Activated CD4-positive, alpha-beta T cell treated with anti-CD3 and anti-CD28 coated beads for 48 hours (primary cell): ENCODE measurements around the gene APBB2.
A peak's percentile ranks its signal among the peaks of the same experiment; 100 is the strongest.

Experiments used
- DNase-seq: peaks from one replicate; pipeline ENCODE4 v3.0.0-alpha.2; 2020

Gene APBB2

DNA sequence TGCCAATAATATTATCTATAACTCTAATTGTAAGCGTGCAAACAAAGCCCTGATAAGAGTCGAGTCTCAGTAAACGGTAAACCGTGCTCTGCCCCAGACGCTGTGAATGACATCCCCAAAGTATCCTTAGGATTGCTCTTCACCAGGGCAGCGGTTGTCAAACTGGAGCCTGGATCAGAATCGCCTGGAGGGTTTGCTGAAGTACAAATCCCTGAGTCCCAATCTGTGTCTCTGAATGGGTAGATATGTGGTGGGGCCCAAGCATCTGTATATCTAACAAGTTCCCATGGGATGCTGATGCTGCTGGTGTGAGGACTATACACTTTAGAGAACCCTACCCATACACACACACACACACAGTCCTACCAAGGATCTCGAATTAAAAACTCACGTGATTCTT lies 813 bp upstream of the APBB2 start:
- no peak for DNase-seq

DNA sequence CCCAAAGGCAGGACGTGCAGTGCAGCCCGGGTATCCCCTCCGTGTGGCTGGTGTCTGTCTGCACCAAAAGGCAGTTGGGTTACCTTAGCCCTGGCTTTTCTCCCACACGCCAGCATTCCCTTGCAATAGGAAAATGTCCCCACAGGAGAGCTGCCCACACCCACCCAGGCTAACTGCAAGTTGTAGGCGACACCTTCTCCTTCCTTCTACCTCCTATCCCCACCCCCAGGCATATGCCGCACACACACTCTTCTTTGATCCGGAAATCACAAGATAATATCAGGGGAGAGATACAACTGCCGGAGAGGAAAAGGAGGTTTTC lies 444 bp upstream of the APBB2 start:
- DNase-seq, result no peak

DNA sequence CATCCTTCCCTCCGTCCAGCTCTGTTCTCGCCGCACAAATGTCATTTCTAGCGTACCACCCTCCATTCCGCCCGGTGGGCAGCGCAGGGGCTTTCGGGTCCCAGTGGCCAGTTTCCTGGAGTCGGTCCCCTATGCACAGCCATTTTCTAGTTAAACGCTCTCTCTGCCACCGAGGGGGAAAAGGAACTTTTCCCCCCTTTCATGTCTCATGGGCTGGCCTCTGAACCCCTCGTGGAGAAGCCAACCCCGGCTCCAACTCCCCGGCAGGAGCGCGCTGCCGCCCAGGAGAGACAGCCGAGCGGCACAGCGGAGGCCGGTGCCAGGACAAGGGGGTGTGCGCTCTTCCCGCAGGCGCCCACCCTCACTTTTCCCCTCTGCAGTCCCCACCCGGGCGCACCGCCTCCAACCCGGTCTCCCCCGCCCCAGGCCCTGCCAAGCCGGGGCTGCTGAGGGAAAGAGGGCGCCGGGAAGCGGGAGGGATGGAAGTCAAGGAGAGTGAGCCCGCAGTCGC lies 662 bp downstream of the APBB2 start:
- peak; percentile 12 for DNase-seq

DNA sequence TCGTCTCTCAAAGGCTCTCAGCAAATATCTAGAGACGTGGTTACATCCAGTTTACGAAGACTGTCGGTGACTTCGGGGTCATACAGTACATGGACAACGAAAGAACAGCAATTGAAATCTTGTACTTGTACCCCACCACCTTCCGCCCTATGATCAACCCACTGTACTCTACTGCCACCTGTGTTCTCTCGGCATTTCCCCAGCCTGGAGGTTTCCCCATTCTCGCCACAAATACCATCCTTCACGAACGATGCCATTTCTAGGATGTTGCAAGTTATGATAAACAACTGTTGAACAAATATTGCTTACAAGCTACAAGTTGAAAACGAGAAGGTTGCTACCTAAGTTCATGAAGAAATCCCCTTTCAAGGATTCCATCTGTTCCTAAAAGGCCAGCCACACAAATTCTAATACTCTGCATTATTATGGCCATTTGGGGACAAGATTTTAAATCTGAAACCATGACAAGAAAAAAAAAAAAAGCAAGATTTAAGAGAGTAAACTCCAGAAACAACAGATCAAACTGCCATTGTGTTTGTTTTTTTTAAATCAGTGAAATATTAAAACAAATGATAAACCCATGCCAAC lies 1.6 kb downstream of the APBB2 start:
- DNase-seq, result no peak

DNA sequence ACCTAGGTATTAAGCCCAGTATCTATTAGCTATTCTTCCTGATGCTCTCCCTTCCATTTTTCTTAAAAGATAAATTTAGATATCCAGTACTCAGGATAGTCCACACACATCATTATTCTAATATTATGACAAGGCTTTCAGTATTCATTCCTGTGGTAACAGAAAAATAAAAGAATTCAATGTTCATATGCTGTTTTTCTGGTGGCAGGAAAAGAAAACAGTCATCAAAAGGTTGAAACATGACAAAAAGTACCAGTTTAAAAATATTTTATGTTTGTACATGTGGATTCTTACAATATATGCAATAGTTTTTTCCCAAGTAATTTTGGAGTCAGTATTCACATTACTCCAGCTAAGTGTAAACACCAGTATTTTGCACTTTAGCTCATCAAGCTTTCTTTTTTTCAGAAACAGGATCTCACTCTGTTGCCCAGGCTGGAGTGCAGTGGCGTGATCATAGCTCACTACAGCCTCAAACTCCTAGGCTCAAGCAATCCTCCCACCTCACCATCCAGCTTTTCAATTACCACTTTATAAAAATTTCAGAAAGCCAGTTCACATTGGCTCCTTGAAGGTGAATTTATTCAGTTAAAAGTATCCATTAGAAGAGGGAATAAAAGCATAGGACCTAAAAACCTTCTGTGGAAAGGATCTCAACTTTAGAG lies 2.3 kb downstream of the APBB2 start:
- no peak for DNase-seq

DNA sequence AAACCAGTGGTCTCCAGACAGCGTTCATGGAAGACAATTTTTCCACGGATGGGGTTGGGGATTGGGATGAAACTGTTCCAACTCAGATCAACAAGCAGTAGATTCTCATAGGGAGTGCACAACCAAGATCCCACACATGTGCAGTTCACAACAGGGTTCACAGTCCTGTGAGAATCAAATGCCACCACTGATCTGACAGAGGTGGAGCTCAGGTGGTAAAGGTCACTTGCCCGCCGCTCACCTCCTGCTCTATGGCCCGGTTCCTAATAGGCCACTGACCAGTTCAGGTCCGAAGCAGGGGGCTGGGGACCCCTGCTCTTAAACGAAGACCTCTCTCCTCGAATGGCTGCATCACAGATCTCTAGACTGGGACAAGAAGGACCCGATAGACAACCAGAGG lies 4.4 kb downstream of the APBB2 start:
- no peak for DNase-seq

DNA sequence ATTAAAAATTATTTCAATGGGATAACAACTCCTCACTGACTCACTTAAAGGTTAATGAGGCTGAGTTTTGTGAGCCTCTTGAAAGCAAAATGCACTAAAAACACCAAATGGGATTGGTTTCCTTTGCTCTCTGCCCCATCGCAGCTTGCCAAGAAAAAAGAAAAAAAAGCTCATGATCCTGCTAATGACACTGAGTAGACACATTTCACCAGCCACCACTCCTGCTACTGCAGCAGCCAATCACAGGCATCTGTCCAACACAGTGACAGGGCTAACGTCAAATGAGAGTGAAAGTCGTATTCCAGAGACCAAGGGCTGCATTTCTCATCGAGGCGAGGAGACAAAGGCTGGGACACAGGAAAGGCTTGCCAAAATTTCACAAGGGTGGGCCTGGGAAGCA lies 5.2 kb downstream of the APBB2 start:
- no peak for DNase-seq

DNA sequence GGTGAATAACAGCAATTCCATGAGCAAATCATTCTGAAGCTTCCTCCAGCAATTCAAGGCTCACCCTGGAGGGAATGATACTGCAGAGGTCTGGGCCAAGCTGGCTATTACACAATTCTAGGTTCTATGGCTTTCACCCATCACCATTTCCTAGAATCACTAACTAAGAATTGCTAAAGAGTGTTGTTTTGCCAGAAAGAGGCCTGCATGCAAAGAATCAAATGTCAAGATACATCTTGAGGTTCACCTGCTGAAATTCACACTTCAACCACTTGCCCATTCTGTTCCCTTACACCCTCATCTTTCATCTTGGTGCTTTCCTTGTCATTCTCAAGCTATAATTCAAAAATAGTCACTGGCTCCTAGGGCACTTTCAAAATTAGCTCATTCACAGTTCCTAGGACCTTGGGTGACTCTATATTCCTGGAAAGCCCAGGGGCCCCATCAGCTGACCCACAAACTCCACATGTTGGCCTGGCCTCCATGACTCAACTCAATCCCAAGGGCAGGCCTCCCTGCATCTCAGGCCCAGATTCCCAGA lies 7.0 kb downstream of the APBB2 start:
- no peak for DNase-seq

DNA sequence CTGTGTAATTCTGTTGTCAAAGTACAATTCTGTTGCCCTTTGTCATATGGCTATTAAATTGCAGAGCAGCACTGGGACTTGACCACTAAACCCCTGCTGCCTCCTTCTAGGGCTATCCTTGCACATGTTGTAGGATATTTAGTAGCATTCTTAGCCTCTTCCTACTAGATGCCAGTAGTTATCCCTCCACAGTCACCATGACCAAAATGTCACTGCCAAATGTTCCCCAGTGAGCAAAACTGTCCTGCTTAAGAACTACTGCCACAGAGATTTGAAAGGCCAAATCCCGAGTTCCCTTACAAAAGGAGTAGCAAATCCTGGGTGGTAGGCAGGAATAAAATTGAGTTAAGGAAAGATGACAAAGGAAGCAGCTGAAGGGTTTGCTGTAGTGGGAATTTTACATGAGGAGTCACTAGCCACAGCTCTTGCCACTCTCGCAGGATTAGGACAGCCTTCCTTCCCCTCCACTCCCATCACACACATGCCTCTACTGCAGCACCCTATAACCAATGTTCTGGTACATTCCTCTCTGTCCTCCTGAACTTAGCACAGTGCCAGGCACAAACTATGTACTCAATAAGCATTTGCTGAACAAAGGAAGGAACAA lies 8.4 kb downstream of the APBB2 start:
- no peak for DNase-seq

DNA sequence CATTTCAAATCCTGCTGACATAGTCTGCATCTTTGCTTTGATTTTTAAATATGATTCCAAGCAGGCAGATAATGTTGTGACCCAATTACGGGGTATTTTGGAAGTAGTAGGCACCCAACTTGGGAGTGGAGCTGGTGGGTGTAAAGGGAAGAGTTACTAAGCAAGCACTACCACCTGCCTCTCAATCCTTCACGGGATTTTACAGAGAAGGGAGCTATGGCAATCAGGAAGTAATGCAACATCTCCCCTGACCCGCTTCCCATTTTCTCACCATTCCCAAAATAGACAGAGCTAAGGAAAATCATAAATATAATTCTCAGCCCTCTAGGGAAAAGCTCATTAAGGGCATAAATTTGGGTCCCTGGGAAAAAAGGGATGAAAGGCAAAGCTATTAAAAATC lies 9.2 kb downstream of the APBB2 start:
- no peak for DNase-seq

DNA sequence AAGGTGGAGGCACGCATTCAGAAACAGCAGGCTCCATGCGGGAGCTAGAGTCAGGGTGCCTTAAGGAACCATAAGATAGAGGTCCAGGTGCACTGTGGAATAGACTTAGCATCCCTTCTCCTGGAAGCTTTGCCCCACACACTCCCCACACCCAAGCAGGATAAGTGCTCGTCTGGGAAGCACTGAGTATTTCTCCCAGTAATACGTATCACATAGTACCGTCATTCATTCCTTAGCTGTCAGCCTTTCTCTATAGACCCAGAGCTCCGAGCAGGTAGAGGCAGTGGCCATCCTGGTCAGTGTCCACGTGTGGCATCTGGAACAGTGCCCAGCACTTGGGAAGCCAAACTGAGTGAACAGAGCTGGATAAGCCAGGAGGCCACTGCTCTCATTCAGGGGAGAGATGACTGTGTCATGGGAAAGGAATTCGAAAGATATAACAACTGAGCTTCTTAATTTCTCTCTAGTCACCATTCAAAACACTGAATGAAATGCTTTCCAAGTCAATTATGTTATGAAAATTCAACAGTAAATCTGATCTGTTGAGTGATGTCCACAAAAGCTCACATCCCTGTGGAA lies 9.9 kb downstream of the APBB2 start:
- no peak for DNase-seq

DNA sequence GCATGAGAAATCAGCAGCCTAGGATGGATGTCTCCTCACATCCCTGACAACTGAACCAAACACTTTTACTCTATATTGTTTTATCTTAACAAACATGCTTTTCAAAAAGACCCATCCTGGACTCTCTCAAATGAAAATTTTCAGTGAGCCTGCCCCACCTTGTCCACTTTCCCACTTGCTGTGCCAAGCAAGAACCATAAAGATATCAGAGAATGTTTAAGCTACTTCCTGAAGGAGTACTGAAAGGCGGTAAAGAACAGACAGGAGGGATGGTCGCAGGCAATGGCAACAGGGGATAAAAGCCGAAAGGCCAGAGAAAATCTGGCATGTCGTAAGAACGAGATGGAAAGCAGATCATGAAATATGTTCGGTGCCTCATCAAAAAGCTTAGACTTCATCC lies 10.5 kb downstream of the APBB2 start:
- no peak for DNase-seq

DNA sequence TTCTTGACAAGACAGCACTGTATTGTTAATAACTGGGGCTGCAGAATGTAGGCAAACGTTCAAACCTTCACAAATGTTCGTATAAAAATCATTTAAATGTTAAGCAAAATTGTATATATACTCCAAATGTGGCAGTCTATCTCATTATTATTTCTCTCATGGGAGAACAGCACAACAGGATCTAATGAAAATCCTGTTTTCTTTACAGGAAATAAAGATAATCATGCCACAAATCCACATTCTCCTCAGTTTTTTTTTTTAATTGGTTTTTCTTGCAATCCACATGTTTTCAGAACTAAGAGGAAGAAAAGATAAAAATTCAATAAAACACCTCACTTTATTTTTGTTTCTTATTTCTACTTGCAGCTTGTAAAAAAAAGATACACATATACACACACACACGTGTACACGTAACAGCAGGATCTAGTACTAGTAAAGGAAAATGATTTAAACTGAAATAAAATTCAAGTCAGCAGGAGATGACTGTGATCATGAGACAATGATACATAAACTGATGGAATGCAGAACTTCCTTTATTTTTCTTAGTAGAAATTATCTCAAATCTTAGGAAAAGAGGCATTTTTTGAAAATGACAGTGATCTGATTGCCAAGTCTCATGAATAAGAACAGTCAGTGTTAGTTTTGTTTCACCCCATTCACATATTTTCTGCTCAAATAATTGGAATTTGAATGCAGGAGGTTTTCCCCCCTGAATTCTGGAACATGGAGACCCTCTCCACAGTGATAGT lies 11.3 kb downstream of the APBB2 start:
- no peak for DNase-seq

DNA sequence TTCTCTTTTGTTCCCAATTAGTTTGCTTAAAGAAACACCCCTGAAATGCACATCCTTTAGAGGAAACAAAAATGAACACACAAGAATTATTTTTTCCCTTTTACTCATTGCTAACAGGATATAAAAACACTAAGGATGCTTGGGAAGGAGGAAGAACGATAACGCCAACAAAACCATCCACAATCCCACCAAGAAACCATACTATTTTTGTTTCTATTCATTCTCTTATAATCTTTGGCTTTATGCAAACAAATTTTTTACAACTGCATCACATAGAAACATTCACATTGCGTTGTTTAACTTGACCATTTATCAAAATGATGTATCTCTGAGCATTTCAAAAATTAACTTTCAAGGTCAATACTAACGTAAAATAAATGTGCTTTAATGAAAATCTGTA lies 12.0 kb downstream of the APBB2 start:
- no peak for DNase-seq

DNA sequence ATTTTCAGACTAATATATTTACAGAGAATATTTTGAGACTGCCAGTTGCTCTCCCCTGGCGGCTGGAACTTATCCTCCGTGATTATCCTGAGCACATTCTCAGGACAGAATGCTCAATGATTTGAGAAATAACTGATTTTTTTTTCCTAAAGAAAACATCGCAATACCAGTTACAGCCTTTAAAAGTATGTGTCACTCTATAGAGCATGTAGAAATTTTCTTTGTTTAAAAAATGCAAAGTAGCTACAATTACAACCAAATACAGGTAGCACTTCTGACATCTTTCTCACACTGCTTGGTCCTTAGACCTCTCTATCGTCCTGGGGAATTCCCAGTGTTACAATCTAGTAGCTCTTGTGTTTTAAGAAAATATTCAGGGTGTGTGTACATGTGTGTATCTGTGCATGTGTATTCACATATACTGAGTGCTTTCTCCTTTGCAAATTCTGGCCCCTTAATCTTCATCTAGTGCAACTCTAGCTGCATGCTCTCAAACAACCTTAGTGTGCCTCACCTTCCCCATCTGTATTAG lies 13.8 kb downstream of the APBB2 start:
- no peak for DNase-seq

DNA sequence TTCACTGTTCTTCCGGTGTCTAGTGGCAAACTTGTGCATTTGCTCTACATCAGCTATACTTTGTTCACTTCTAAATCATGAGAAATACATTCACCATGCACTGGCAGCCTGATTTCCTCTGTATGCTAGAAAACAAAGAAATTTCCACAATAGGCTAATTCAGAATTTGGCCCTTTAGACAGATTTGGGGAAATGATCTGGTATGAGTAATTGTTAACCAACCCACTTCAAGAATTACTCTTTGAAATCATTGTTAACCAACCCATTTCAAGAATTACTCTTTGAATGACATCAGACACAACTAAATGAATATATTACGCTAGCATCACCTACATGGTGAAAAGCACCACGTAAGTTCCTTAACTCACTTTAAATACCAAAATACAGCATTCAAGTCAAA lies 14.6 kb downstream of the APBB2 start:
- no peak for DNase-seq

DNA sequence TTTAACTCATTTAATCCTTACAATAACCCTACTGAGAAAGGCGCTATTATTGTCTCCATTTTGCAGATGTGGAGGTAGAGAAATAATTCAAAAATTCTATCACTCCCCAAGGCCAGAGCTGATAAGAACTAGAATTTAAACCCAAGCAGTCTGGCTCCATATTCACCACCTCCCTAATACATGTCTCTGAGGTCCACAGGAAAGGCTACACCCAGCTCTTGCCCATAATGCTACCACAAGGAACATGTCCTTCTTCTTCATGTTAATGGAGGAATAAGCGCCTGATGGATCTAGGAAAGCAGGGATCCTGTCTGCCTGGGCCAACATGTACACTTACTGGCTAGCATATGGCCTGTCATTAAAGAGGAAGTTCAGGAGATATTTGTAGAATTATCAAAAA lies 16.3 kb downstream of the APBB2 start:
- no peak for DNase-seq

DNA sequence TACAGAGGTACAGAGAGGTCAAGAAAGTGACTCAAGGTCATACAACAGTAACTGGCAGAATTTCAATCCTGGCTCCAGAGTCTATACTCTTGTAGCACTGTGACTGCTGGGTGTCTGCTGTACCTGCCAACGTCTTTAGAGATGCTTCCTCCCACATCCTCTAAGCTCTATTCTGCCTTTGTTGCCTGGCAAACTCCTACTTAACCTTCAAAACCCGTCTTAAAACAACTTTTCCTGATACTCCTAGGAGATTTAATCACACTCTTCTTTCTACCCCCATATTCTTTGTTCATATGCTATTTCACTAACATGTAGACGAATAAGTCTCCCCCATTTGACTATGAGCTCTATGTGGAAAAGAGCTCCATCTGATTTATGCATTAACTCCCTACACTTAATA lies 16.8 kb downstream of the APBB2 start:
- no peak for DNase-seq

DNA sequence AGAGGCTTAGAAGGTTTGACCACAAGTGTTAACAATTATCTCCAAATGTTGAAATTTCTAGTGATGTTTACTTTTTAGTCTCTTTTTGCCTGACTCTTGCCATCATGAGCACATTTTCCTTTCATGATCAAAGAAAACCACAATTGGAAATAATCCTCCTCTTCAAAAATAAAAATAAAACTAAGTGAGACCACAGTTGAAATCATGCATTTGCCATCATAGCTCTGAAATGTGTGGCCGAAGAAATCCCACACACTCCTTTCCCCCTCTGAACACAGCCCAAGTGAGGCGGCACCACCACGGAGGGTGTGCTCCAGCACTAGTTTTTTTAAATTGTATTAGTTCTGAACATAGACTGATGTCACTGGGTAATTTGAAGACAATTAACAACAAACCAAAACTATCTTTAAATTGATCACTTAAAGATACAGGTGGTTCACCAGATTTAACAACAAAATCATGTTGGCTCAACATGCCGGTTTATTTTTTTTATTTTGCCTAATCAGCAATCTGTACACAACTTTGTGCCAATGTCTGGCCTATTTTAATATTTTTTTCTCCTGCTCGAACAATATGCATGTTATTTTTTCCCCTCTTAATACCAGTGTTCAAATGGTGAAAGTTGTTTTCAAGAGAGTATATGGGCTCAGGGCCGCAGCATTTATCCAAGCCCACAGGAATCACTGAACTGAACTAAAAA lies 17.6 kb downstream of the APBB2 start:
- no peak for DNase-seq

DNA sequence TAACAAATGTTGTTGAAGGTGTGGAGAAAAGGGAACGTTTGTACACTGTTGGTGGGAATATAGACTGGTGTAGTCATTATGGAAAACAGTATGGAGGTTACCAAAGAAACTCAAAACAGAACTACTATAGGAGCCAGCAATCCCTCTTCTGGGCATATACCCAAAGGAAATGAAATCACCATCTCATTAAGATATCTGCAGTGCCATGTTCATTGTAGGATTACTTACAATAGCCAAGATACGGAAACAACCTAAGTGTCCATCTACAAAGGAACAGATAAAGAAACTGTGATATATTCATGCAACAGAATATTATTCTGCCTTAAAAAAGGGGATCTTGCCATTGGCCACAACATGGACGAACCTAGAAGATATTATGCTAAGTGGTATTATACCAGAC lies 22.2 kb downstream of the APBB2 start:
- no peak for DNase-seq

DNA sequence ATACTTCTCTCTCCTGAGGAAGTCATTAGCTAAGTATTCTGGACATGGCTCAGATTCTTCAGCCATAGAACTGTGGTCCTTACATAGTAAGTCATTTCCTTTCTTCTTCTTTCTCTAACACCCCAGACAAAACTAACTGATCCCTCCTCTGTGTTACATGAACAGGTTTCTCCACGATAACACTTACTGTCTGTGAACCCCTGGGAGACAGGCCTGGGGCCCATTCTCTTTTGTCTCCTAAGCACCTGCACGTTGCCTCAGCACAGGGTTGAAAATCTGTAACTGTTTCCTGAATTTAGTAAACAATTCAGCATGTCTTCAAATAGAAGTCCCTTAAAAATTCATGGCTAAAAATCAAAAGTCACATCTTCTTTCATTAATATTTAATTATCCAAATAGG lies 24.7 kb downstream of the APBB2 start:
- no peak for DNase-seq

DNA sequence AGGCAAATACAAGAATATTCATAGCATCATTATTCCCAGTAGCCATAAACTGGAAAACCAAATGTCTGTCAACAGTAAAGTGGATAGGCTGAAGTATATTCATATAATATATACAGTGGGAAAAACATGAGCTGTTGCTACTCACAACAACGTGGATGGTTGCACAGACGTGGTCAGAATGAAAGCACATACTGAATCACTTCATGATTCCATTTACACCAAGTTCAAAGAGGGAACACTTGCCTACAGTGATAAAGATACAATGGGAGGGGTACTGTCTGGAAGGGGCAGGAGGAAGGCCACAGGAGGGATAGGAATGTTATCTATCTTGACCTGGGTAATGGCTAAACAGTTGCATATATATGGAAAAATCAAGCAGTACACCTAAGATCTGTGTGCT lies 25.3 kb downstream of the APBB2 start:
- no peak for DNase-seq
